ENCODE data around the gene PRDX1.

Gene PRDX1

GRCh38 chr1:45521413-45522323, at the start of gene PRDX1:
PRDX1 (minus strand) TSS chr1:45521884; CDS start chr1:45519043, 2,841 bp downstream.
- TF ChIP-seq, protein P1, sequence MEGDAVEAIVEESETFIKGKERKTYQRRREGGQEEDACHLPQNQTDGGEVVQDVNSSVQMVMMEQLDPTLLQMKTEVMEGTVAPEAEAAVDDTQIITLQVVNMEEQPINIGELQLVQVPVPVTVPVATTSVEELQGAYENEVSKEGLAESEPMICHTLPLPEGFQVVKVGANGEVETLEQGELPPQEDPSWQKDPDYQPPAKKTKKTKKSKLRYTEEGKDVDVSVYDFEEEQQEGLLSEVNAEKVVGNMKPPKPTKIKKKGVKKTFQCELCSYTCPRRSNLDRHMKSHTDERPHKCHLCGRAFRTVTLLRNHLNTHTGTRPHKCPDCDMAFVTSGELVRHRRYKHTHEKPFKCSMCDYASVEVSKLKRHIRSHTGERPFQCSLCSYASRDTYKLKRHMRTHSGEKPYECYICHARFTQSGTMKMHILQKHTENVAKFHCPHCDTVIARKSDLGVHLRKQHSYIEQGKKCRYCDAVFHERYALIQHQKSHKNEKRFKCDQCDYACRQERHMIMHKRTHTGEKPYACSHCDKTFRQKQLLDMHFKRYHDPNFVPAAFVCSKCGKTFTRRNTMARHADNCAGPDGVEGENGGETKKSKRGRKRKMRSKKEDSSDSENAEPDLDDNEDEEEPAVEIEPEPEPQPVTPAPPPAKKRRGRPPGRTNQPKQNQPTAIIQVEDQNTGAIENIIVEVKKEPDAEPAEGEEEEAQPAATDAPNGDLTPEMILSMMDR (IDR thresholded peaks at IDR 0.05; ENCODE audit: insufficient read depth, low read length, missing control alignments) = peak; percentile 22
- peak; percentile 67 for DNase-seq (ENCODE audit: low read depth, low spot score)
- ChIA-PET CTCF (interaction anchor here (0.8 to 4.7 kb wide), 4 partner anchors 9 to 173 kb away, joined by 3 to 41 read pairs (median 9); no protein-coding TSS in a partner anchor), POLR2A (interaction anchor here (0.5 to 5.1 kb wide), 49 partner anchors 8 to 791 kb away, joined by 3 to 56 read pairs (median 4); partner anchors contain the start of genes AKR1A1, BTBD19, CCDC163 and GPBP1L1)
- H3K4me3 ChIP-seq (ENCODE audit: low read depth, low read length) = peak within 1 kb of the TSS; percentile 95

- DNase-seq (ENCODE audit: low read depth, low spot score) = no peak
- no peak overlapping the region for H3K4me3 ChIP-seq (ENCODE audit: low read depth, low read length)
- TF ChIP-seq, protein P1 (IDR thresholded peaks at IDR 0.05; ENCODE audit: insufficient read depth, low read length, missing control alignments) = no peak
- ChIA-PET POLR2A (interaction anchor here (3.5 kb wide), 1 partner anchor 49 kb away, joined by 22 read pairs; the partner anchor contains the start of gene PRDX1), CTCF (interaction anchor here (0.7 to 8.4 kb wide), 19 partner anchors 12 to 556 kb away, joined by 3 to 150 read pairs (median 7); partner anchors contain the start of genes AKR1A1, CCDC163, MMACHC and NASP)
Observed at GRCh38 chr1:45570631-45571030, 48.9 kb upstream of the PRDX1 start.

DNA sequence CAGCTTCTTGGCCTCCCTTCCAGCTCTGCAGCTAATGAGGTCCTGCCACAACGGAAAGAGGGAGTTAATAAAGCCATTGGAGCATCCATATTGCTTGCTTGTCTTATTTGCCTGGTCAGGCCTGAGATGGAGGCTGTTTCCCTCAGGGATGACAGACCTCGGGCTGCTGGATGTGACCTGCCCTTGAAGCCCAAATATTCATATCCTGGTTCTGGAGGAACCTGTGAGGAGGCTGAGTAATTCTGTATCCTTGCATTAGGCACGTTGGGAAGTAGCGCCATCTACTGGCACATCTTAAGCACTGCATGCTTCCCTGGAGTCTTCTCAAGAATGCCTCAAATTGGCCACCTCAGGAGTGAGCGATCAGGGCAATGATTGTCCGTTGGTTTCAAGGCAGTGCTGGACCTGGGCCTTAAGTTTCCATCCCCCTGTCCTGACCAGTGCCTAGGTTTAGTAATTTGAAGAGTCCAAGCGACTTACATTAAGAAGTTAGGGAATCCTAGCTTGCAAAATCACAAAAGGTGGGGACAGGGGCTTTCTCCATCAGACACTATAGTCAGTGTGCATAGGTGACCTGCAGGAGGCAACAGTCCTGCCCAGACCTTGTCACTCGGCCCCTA, 48.4 kb upstream of the PRDX1 start:
- DNase-seq (ENCODE audit: low read depth, low spot score) = peak; percentile 17
- TF ChIP-seq, protein P1 (IDR thresholded peaks at IDR 0.05; ENCODE audit: insufficient read depth, low read length, missing control alignments) = peak; percentile 93
- ChIA-PET POLR2A (interaction anchor here (3.5 kb wide), 1 partner anchor 49 kb away, joined by 22 read pairs; the partner anchor contains the start of gene PRDX1), CTCF (interaction anchor here (0.6 to 8.4 kb wide), 27 partner anchors 12 to 556 kb away, joined by 3 to 150 read pairs (median 6); partner anchors contain the start of genes AKR1A1, CCDC163, MMACHC and NASP)
- H3K4me3 ChIP-seq (ENCODE audit: low read depth, low read length) = no peak overlapping the region

- TF ChIP-seq, protein P1 (IDR thresholded peaks at IDR 0.05; ENCODE audit: insufficient read depth, low read length, missing control alignments) = no peak
- ChIA-PET CTCF (interaction anchor here (0.8 to 8.4 kb wide), 24 partner anchors 13 to 654 kb away, joined by 3 to 150 read pairs (median 7); partner anchors contain the start of genes AKR1A1, CCDC163, MMACHC and NASP), POLR2A (interaction anchor here (3.5 kb wide), 1 partner anchor 48 kb away, joined by 22 read pairs; the partner anchor contains the start of gene PRDX1)
- DNase-seq (ENCODE audit: low read depth, low spot score) = no peak
- H3K4me3 ChIP-seq (ENCODE audit: low read depth, low read length) = no peak overlapping the region
Observed at GRCh38 chr1:45569571-45569961, 47.9 kb upstream of the PRDX1 start.

- ChIA-PET CTCF (interaction anchor here (0.9 to 8.4 kb wide), 16 partner anchors 13 to 655 kb away, joined by 3 to 150 read pairs (median 14); partner anchors contain the start of genes AKR1A1, CCDC163, MMACHC and NASP), POLR2A (interaction anchor here (1.3 to 3.5 kb wide), 2 partner anchors 18 to 47 kb away, joined by 8 to 22 read pairs; partner anchors contain the start of genes AKR1A1 and PRDX1)
- no peak for DNase-seq (ENCODE audit: low read depth, low spot score)
- H3K4me3 ChIP-seq (ENCODE audit: low read depth, low read length) = no peak overlapping the region
- TF ChIP-seq, protein P1 (IDR thresholded peaks at IDR 0.05; ENCODE audit: insufficient read depth, low read length, missing control alignments) = no peak
Observed at GRCh38 chr1:45568421-45568820, 46.7 kb upstream of the PRDX1 start.

All from AG04449 (cell line).